ENCODE data around the gene HCFC1R1.

Gene HCFC1R1

DNA sequence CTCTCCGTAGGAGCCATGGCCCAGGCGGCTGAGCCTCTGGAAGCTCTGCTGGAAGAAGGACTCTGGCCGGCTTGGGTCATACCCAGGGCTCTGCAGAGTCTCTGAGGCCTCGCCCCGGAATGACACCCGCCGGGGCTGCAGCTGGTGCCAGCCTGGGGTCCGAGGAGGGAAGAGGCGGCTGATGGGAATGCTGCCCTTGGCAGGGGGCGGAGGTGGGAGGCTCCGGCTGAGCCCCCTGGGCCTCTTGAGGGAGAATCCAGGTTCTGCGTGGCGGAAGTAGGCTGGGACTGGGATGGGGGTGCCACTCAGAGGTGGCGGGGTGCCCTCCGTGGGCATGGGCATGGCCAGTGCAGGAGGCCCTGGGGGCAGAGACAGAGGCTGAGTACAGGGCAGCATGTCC is 47.1 kb downstream of the HCFC1R1 start:
- no peak for DNase-seq (ENCODE audit: low read depth in 3 of 3, low spot score in 1 of 3)

- DNase-seq (ENCODE audit: low read depth in 3 of 3, low spot score in 1 of 3), result no peak
Measured at GRCh38 chr16:2976201-2976600, 47.5 kb downstream of the HCFC1R1 start.

DNA sequence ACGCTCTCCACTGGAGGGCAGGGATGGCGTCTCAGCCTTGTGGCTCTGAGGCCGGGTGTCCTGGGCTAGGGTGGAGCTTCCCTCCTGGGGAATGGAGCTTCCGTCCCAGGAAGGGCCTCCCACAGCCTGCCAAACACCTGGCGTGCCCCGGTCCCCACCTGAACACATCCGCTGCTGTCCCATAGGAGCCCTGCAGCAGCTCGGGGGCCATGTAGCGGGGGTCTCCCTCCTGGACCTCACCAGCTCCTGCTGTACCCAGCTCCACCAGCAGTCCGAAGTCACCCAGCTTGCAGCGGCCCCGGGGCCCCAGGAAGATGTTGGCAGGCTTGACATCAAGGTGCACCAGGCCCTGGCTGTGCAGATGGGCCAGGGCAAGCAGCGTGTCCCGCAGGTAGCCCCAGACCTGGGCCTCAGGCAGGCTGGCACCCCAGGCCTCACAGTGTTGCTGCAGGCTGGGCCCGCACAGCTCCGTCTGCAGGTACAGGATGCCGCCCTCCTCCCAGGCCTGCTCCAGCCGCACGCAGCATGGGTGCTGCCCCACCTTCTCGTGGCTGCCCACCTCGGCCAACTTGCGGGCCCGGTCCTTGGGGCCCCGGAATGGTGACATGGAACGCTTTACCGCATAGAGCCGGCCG is 48.5 kb downstream of the HCFC1R1 start:
- DNase-seq (ENCODE audit: low read depth in 3 of 3, low spot score in 1 of 3), result no peak

- no peak for DNase-seq (ENCODE audit: low read depth in 3 of 3, low spot score in 1 of 3)
Measured at GRCh38 chr16:2974319-2975056, 49.3 kb downstream of the HCFC1R1 start.

- no peak for DNase-seq (ENCODE audit: low read depth in 3 of 3, low spot score in 1 of 3)
Measured at GRCh38 chr16:2973605-2974318, 50.0 kb downstream of the HCFC1R1 start.

DNA sequence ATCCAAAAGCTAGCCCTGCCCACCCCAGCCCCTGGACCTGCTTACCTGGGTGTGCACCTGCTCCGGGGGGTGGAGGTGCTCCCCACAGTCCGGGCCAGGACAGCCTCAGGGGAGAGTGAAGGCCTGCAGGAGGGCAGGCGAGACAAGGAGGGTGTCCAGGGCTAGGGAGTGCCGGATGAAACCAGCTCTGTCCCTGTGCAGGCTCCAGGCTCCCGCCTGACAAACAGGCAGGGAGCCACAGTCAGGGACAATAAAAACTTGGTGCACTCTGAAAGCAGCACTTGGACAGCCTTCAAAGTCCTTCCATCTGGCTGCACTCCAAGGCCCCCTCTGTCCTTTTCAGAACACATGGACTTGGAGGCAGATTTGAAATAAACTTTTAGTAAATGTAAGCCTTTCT is 50.6 kb downstream of the HCFC1R1 start:
- no peak for DNase-seq (ENCODE audit: low read depth in 3 of 3, low spot score in 1 of 3)

Measured in stimulated activated CD4-positive, alpha-beta T cell treated with anti-CD3 and anti-CD28 coated beads, TNF-alpha, amount 100 ng/mL, for 1 hour (primary cell).